DOHH2 (cell line): ENCODE data around the gene MMP20.

Experiments
- H3F3A ChIP-seq: fragments of 200-600 bp; sonication (generic), shearing (Covaris generic); 2 replicates; pipeline ENCODE4 v1.6.0; 2016; ENCODE audit warnings: antibody characterized with exemption, mild to moderate bottlenecking; ENCODE audit not compliant: control insufficient read depth, insufficient read depth
- H3K27ac ChIP-seq: fragments of 200-600 bp; sonication (generic); 2 replicates; pipeline ENCODE4 v1.5.1; 2014; ENCODE audit warnings: low read depth, mild to moderate bottlenecking, low read length, moderate library complexity
- H3K27me3 ChIP-seq: fragments of 200-600 bp; sonication (generic); 2 replicates; pipeline ENCODE4 v1.6.1; 2014; ENCODE audit warnings: mild to moderate bottlenecking, low read length, mixed read lengths; ENCODE audit not compliant: control insufficient read depth
- H3K36me3 ChIP-seq: fragments of 200-600 bp; sonication (generic); 2 replicates; pipeline ENCODE4 v1.6.1; 2014; ENCODE audit warnings: mild to moderate bottlenecking, low read length, moderate library complexity, mixed read lengths; ENCODE audit not compliant: control insufficient read depth
- H3K4me1 ChIP-seq: fragments of 200-600 bp; sonication (generic); 2 replicates; pipeline ENCODE4 v1.6.1; 2014; ENCODE audit warnings: mild to moderate bottlenecking, low read length, mixed read lengths; ENCODE audit not compliant: control insufficient read depth
- H3K4me2 ChIP-seq: fragments of 200-600 bp; sonication (generic); 2 replicates; pipeline ENCODE4 v1.6.0; 2014; ENCODE audit warnings: mild to moderate bottlenecking, low read length, moderate library complexity
- H3K4me3 ChIP-seq: fragments of 200-600 bp; sonication (generic); 2 replicates; pipeline ENCODE4 v1.5.1; 2014; ENCODE audit warnings: mild to moderate bottlenecking, low read length, mixed read lengths
- H3K79me2 ChIP-seq: fragments of 200-600 bp; sonication (generic); 2 replicates; pipeline ENCODE4 v1.6.1; 2014; ENCODE audit warnings: mild to moderate bottlenecking, low read length, mixed read lengths; ENCODE audit not compliant: control insufficient read depth
- H3K9me2 ChIP-seq: fragments of 200-600 bp; sonication (generic); replicated peaks from 2 replicates; pipeline ENCODE4 v1.6.1; 2014; ENCODE audit warnings: mild to moderate bottlenecking, low read length, mixed read lengths; ENCODE audit not compliant: control insufficient read depth
- H3K9me3 ChIP-seq: fragments of 200-600 bp; sonication (generic); 2 replicates; pipeline ENCODE4 v1.6.1; 2014; ENCODE audit warnings: antibody characterized with exemption, low read length, mixed read lengths; ENCODE audit not compliant: control insufficient read depth, insufficient read depth
- H4K20me1 ChIP-seq: fragments of 200-600 bp; sonication (generic); 2 replicates; pipeline ENCODE4 v1.6.0; 2014; ENCODE audit warnings: low read depth, mild to moderate bottlenecking, antibody characterized with exemption, low read length, moderate library complexity; ENCODE audit not compliant: control insufficient read depth, insufficient read depth
- CTCF ChIP-seq: fragments of 200-600 bp; sonication (generic); IDR thresholded peaks from one replicate; pipeline ENCODE4 v1.5.1; 2014; ENCODE audit warnings: antibody characterized with exemption, mild to moderate bottlenecking, low read depth, low read length; ENCODE audit not compliant: poor library complexity, severe bottlenecking
- EZH2phosphoT487 ChIP-seq: fragments of 200-600 bp; sonication (generic); IDR thresholded peaks from 2 replicates; pipeline ENCODE4 v1.6.1; 2017; ENCODE audit warnings: borderline replicate concordance, mild to moderate bottlenecking, antibody characterized with exemption, low read length, moderate library complexity, mixed read lengths

The MMP20 gene

DNA sequence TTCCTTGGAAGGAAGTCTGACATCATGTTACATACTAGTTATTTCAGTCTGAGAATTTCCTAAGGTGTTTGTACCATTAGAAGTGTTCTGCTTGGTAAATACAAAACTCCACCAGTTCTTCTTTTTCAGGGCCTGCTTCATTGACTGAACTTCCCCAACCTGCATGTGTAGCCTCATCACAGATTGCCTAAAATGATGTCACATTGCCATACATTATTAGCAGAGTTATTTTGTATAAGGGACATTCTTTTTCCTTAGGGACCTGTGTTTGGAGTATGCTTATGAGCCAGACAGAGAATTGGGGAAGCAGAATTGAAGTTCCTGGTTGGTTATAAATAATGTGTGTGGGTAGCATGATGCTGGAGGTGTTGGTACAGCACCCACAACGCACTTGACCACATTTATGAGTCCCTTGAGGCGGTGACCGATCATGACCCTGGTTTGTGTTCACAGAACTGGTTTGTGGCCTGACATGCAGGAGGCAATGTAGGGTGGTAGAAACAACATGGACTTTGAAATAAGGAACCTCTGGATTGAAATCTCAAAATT is 78.1 kb downstream of the MMP20 start:
- no peak for TF ChIP-seq CTCF
- no peak for TF ChIP-seq EZH2phosphoT487
- peaks cover 63% of the 10 kb centered on the region for H3K4me1 ChIP-seq
- 0 out of 2 replicates have a peak, but pooled peaks cover 3% of the 10 kb centered on the region for H3K9me3 ChIP-seq
- no peaks in the 10 kb centered on the region for H4K20me1 ChIP-seq
- H3K36me3 ChIP-seq, result no peaks in the 10 kb centered on the region
- no peaks in the 10 kb centered on the region for H3K9me2 ChIP-seq
- H3F3A ChIP-seq, result 0 out of 2 replicates have a peak, but pooled peaks cover 3% of the 10 kb centered on the region
- no peaks in the 10 kb centered on the region for H3K27me3 ChIP-seq
- H3K4me3 ChIP-seq, result peak overlapping the region; percentile 4; the same call in 1 of the 2 replicates
- H3K27ac ChIP-seq, result peak overlapping the region; percentile 60
- peak overlapping the region; percentile 57 for H3K4me2 ChIP-seq
- H3K79me2 ChIP-seq, result no peaks in the 10 kb centered on the region

- TF ChIP-seq CTCF (no peak), EZH2phosphoT487 (no peak)
- Histone ChIP-seq H3K36me3 (no peaks in the 10 kb centered on the region), H3K4me1 (peaks cover 57% of the 10 kb centered on the region), H3F3A (0 out of 2 replicates have a peak, but pooled peaks cover 3% of the 10 kb centered on the region), H3K4me2 (peak overlapping the region; percentile 57), H3K9me3 (0 out of 2 replicates have a peak, but pooled peaks cover 3% of the 10 kb centered on the region), H4K20me1 (no peaks in the 10 kb centered on the region), H3K9me2 (no peaks in the 10 kb centered on the region), H3K4me3 (peak overlapping the region; percentile 38), H3K79me2 (no peaks in the 10 kb centered on the region), H3K27me3 (no peaks in the 10 kb centered on the region), H3K27ac (peak overlapping the region; percentile 60)
Measured at GRCh38 chr11:102546427-102546826, 78.7 kb downstream of the MMP20 start.

GRCh38 chr11:102545701-102546100 is 79.4 kb downstream of the MMP20 start:
- peaks cover 50% of the 10 kb centered on the region for H3K4me1 ChIP-seq
- H3K27ac ChIP-seq, result peak overlapping the region; percentile 60
- TF ChIP-seq CTCF (no peak), EZH2phosphoT487 (no peak)
- peak overlapping the region; percentile 57 for H3K4me2 ChIP-seq
- no peaks in the 10 kb centered on the region for H4K20me1 ChIP-seq
- 0 out of 2 replicates have a peak, but pooled peaks cover 3% of the 10 kb centered on the region for H3F3A ChIP-seq
- H3K36me3 ChIP-seq, result no peaks in the 10 kb centered on the region
- no peaks in the 10 kb centered on the region for H3K9me2 ChIP-seq
- 0 out of 2 replicates have a peak, but pooled peaks cover 3% of the 10 kb centered on the region for H3K9me3 ChIP-seq
- peak overlapping the region; percentile 38 for H3K4me3 ChIP-seq
- H3K79me2 ChIP-seq, result no peaks in the 10 kb centered on the region
- no peaks in the 10 kb centered on the region for H3K27me3 ChIP-seq
